ENCODE measurements around the gene MPV17L. TPM values are rescaled to one million over a fixed set of nuclear protein-coding genes. Genes with fewer than 3 reads are reported as not detected.
"Not testable (repeated sequence)": the region's sequence is repeated elsewhere in the genome, so short reads cannot be mapped to it uniquely, and the experiment has no call there.

Gene MPV17L
- total RNA-seq: 14.4 TPM
- long read RNA-seq, partial matches to known transcripts: 0 of 2 reads
- long read RNA-seq, other reads (novel, unspliced or antisense): 0 of 2 reads

DNA sequence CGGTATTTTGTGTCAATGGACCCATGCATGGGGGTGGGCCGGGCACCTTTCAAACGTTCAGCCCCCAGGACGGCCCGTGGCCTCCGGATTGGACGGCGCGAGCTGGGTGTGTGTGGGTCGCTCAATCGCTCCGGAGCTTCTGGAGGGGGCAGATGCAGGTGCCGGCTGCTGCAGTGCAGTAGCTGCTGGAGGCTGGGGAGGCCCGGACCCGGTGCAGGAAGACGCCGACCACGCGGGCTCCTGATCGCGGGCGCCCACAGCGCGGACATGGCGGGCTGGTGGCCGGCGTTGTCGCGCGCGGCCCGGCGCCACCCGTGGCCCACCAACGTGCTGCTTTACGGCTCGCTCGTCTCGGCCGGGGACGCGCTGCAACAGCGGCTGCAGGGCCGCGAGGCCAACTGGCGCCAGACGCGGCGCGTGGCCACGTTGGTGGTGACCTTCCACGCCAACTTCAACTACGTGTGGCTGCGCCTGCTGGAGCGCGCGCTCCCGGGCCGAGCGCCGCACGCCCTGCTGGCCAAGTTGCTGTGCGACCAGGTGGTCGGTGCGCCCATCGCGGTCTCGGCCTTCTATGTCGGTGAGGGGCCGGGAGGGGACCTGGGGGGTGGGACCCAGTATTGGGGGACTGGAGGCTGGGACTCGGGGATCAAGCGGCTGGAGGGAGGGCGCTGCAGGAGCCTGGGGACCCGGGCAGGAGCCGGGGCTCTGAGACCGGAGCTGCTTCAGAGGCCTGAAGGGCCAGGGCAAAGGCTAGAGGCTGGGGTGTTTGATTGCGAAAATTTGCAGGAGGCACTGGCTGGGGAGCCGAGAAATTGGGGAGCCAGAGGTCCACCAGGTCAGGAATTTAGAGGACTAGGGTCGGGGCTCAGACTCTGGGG is at the start of gene MPV17L:
Gene MPV17L, plus strand, starts transcription at position 124 of the 878 bp plus-strand sequence. Its CDS starts 144 bp downstream, at position 268.
- peak; percentile 90 for DNase-seq (ENCODE audit: low spot score)

- DNase-seq (ENCODE audit: low spot score): not testable (repeated sequence)
Measured at GRCh38 chr16:15348721-15349120, 46.8 kb upstream of the MPV17L start.

DNA sequence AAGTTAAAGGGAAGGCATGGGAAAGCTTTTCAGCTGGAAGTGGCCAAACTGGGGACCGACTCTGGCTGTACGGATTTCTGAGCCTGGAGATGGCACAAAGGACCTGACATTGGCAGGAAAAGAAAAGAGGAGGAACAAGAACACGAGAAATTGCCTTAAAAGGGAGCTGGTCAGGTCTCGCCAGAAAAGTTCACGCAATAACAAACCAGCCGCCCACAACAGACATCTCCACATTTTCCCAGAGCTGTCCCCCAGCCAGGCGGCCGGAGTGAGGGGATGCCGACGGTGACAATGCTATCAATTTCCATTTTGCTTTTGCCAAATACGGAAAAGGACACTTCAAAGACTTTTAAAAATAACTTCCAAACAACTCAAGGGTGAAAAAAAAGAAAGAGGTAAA is 44.3 kb upstream of the MPV17L start:
- not testable (repeated sequence) for DNase-seq (ENCODE audit: low spot score)

GRCh38 chr16:15351745-15352144 is 43.8 kb upstream of the MPV17L start:
- DNase-seq (ENCODE audit: low spot score): not testable (repeated sequence)

DNA sequence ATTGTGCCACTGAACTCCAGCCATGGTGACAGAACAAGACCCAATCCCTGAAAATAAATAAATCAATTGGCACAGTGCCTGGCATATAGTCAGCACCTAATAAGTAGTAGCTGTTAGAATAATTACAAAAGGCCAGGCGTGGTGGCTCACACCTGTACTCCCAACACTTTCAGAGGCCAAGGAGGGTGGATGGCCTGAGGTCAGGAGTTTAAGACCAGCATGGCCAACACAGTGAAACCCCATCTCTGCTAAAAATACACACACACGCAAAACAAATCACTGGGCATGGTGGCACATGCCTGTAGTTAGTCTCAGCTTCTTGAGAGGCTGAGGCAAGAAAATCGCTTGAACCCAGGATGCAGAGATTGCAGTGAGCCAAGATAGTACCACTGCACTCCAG is 42.7 kb upstream of the MPV17L start:
- not testable (repeated sequence) for DNase-seq (ENCODE audit: low spot score)

DNA sequence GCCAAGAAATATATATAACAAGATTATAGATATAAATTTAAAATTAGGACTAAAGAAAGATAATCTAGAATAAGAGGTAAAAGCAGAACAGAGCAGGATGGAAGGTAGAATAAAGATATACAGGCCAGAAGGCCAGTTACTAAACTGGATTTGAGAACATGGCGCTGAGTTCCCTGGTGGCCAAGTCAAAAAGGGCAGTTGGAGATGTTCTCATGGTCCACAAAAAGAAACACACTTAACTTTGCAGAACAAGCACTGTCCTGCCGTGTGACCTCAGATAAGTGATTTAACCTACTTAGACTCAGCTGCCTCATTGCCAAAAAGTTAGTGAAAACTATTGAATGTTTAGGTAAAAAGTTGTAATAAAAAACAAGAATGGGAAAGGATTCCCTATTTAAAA is 40.7 kb upstream of the MPV17L start:
- not testable (repeated sequence) for DNase-seq (ENCODE audit: low spot score)

GRCh38 chr16:15357495-15357894 is 38.1 kb upstream of the MPV17L start:
- DNase-seq (ENCODE audit: low spot score): not testable (repeated sequence)

GRCh38 chr16:15378194-15378593 is 17.4 kb upstream of the MPV17L start, which contains the start of gene NPIPA5:
NPIPA5 (minus strand) TSS chr16:15378294; CDS start chr16:15378294, 0 bp downstream.
- DNase-seq (ENCODE audit: low spot score): not testable (repeated sequence)

DNA sequence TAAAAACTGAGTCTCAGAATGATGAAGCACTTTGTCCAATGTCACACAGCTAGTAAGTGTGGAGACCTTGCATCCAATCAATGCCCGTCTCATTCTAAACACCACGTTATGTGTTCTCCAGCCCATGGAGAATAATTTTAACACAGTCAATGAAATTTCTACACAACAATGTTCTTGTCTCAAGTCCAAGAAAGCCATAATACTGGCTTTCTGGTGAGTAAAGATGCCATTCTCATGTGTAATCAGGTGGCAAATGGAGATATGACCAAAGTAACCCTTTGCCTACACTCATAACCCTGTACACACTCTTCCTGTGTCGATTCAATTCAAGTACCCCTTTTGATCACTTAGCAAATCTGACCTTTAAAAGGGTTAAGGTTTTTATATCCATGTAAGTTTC is 12.7 kb upstream of the MPV17L start:
- not testable (repeated sequence) for DNase-seq (ENCODE audit: low spot score)

DNA sequence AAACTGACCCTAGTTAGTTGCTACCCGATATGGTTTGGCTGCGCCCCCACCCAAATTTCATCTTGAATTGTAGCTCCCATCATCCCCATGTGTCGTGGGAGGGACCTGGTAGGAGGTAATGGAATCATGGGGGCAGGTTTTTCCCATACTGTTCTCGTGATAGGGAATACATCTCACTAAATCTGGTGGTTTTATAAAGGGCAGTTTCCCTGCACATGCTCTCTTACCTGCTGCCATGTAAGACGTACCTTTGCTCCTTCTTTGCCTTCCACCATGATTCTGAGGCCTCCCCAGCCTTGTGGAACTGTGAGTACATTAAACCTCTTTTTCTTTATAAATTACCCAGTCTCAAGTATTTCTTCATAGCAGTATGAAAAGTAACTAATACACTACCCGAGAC is 7.5 kb upstream of the MPV17L start:
- not testable (repeated sequence) for DNase-seq (ENCODE audit: low spot score)

DNA sequence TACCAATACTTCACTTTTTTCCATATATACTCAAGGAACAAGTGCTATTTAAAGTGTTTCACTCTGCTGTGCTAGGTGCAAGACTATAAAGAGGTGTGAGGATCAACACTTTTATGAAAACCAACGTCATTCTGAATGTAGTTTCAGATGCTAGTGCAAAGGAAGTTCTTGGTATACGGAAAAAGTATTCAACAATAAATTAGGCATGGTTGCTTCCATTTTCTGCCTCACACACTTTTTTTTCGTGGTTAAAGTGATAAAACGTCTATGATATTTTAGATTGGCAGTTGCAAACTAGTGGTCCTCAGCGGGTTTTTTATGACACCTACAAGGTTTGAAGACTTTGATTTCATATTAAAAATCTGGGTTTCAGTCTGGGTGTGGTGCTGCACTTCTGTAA is 5.6 kb upstream of the MPV17L start:
- not testable (repeated sequence) for DNase-seq (ENCODE audit: low spot score)

- not testable (repeated sequence) for DNase-seq (ENCODE audit: low spot score)
Measured at GRCh38 chr16:15393025-15393424, 2.5 kb upstream of the MPV17L start.

DNA sequence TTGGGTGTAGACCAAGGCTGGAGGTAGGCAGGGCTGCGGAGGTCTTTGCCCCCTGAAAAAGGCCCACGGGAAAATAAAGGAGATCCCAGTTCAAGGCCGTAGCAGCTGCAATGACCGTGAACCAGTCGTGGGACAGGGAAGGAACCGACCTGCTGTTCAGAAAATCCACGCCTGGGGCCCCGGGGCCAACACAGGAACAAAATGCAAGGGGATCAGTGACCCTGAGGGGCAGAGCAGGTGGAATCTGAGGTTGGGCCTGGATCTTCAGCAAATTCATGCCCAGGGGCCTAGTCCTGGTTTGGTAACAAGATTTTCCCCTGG is 915 bp downstream of the MPV17L start:
- not testable (repeated sequence) for DNase-seq (ENCODE audit: low spot score)

GRCh38 chr16:15396948-15397594 is 1.5 kb downstream of the MPV17L start:
- DNase-seq (ENCODE audit: low spot score): no peak

- no peak for DNase-seq (ENCODE audit: low spot score)
Measured at GRCh38 chr16:15398618-15399316, 3.2 kb downstream of the MPV17L start.

DNA sequence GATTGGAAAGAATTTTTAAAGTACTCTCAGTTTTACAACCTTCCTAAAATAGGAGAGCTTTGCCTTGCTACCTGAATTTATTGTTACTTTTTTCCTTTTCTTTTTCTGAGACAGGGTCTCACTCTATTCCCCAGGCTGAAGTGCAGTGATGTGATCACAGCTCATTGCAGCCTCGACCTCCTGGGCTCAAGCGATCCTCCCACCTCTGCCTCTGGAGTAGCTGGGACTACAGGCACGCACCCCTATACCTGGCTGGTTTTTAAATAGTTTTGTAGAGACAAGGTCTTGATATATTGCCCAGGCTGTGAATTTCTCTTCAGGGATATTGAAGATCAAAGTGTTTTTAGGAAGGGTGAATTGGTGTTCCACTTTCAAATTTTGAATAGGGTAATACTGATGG is 3.8 kb downstream of the MPV17L start:
- DNase-seq (ENCODE audit: low spot score): no peak

DNA sequence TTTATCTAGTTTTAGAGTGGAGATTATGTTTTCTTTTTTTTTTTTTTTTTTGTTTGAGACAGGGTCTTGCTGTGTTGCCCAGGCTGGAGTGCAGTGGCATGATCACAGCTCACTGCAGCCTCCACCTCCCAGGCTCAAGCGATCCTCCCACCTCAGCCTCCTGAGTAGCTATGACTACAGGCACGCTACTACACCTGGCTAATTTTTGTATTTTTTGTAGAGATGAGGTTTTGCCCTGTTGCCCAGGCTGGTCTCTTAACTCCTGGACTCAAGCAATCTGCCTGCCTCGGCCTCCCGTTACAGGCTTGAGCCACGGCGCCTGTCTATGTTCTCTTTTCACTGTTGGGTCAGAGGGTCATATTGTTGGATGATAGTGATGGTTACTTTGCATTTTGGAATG is 4.8 kb downstream of the MPV17L start:
- peak; percentile 51 for DNase-seq (ENCODE audit: low spot score)

GRCh38 chr16:15401972-15402371 is 6.4 kb downstream of the MPV17L start:
- DNase-seq (ENCODE audit: low spot score): no peak

DNA sequence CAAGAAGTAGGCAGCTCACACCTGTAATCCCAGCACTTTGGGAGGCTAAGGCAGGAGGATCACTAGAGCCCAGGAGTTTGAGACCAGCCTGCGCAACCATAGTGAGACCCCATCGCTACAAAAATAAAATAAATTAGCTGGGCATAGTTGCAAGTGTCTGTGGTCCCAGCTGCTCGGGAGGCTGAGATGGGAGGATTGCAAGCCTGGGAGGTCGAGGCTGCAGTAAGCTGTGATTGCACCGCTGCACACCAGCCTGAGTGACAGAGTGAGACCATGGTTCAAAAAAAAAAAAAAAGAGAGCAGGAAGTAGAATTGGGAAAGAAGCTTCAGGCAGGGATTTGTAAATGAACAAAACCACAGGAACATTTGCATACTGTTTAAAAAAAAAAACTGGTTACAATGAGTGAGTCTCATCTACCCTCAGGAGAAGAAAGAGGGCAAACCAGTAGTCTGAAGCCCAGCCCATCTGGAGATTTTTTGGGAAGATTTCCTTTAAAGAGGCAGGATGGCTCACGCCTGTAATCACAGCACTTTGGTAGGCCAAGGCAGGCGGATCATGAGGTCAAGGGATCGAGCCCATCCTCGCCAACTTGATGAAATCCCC is 7.9 kb downstream of the MPV17L start:
- DNase-seq (ENCODE audit: low spot score): peak; percentile 26

- peak; percentile 30 for DNase-seq (ENCODE audit: low spot score)
Measured at GRCh38 chr16:15404091-15404490, 8.5 kb downstream of the MPV17L start.

- peak; percentile 41 for DNase-seq (ENCODE audit: low spot score)
Measured at GRCh38 chr16:15404792-15405191, 9.2 kb downstream of the MPV17L start.
